HepG2 (cell line): ENCODE data around the gene DDN.

Source experiments
- ASH2L ChIP-seq: fragments of 300-600, 200-600 bp; sonication (generic); IDR thresholded peaks from 2 replicates; pipeline ENCODE4 v1.7.0; 2017; ENCODE audit warnings: low read depth, mild to moderate bottlenecking, moderate library complexity, mixed read lengths, low read length; ENCODE audit not compliant: insufficient read length
- CCAR2 ChIP-seq: fragments of 200-400 bp; formaldehyde crosslinking; optimal IDR thresholded peaks from 2 replicates; pipeline ENCODE3; 2018; ENCODE audit warnings: low read depth, mild to moderate bottlenecking, low read length, moderate library complexity
- CEBPB ChIP-seq: IDR thresholded peaks from 2 replicates; pipeline ENCODE4 v1.6.1; 2011; ENCODE audit warnings: low read depth, low read length, improper control_type of control experiment, borderline replicate concordance
- ZNF703 ChIP-seq: sonication (generic); formaldehyde crosslinking; IDR thresholded peaks from 2 replicates; pipeline ENCODE4 v1.5.1; 2020; ENCODE audit warnings: missing genetic modification reagents, mild to moderate bottlenecking, moderate library complexity, borderline replicate concordance
- ZNF776 ChIP-seq: sonication (generic); formaldehyde crosslinking; IDR thresholded peaks from 2 replicates; pipeline ENCODE4 v1.4.0; 2020; ENCODE audit warnings: mild to moderate bottlenecking, missing genetic modification reagents
- TF ChIP-seq, protein P1 (sequence below): sonication (generic); formaldehyde crosslinking; IDR thresholded peaks from 2 replicates; pipeline ENCODE4 v1.5.0; 2020; ENCODE audit warnings: mild to moderate bottlenecking, missing genetic modification reagents, moderate library complexity

DNA sequence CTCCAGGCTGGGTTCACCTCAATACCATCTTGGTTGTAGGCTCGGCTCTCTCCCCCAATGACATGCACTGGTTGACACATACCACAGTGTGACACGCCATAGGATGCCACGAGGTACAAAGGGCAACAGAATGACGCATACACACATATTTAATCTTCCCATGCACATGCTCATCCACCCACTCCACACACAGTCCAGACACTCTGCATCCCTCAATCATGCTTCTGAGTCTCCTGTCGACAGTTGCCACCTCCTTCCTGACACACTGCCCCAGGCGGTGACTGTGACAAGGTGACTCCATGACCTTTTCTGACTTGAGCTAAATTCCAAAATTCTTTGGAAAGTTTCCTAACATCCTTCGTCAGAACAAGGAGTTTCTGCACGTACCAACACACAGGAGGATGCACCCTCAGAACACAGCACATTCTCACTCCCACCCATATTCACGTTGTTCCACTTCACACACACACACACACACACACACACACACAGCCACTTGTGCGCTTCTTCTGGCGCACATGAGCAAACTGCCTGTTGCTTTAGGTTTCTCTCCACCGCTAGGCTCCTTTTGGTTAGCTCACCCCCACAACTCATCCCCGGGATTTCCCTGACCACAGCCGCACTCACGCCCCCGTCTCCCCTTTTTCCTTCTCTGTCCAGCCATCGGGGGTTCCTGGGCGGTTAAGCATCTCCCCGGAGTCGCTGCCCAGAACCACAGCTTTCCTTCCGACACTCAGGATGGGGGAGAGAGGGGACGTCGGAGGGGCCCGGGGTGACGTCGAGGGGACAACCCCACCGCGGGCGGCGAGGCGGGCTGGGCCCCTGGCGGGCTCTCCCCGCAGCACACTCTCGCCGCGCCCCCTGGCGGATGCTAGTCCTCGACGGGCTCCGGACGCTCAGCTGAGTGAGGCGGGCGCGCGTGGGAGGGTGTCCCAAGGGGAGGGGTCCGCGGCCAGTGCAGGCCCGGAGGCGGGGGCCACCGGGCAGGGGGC is 21.6 kb downstream of the DDN start:
- TF ChIP-seq ASH2L (no peak), CEBPB (no peak), ZNF703 (CRISPR knock-in tag) (no peak), ZNF776 (no peak), CCAR2 (no peak)
- TF ChIP-seq, protein P1, sequence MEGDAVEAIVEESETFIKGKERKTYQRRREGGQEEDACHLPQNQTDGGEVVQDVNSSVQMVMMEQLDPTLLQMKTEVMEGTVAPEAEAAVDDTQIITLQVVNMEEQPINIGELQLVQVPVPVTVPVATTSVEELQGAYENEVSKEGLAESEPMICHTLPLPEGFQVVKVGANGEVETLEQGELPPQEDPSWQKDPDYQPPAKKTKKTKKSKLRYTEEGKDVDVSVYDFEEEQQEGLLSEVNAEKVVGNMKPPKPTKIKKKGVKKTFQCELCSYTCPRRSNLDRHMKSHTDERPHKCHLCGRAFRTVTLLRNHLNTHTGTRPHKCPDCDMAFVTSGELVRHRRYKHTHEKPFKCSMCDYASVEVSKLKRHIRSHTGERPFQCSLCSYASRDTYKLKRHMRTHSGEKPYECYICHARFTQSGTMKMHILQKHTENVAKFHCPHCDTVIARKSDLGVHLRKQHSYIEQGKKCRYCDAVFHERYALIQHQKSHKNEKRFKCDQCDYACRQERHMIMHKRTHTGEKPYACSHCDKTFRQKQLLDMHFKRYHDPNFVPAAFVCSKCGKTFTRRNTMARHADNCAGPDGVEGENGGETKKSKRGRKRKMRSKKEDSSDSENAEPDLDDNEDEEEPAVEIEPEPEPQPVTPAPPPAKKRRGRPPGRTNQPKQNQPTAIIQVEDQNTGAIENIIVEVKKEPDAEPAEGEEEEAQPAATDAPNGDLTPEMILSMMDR = peak; percentile 69
